Muscle of back (tissue), 13 donors: Measurements from ENCODE around the gene ARAP1. TPM values are rescaled to one million over a fixed set of nuclear protein-coding genes. Genes with fewer than 3 reads are reported as not detected.
A peak's percentile ranks its signal among the peaks of the same experiment; 100 is the strongest.
"Not testable (repeated sequence)": the region's sequence is repeated elsewhere in the genome, so short reads cannot be mapped to it uniquely, and the experiment has no call there.

Source experiments
- DNase-seq, 3 donors: peaks; one replicate each; pipeline versions ENCODE4 v3.0.0 to v3.0.0-alpha.2; 2013
- long read RNA-seq, 9 donors: transcript quantifications; one replicate each; lab custom pipeline, GENCODE V29; 2026
- polyA plus RNA-seq, 10 donors: library from polyadenylated mRNA; unstranded; fragments of 120-200 nt; gene quantifications; one replicate each; pipeline ENCODE4 v1.2.1, GENCODE V29; 2013; ENCODE audit not compliant: insufficient read length in 10 of 10

The ARAP1 gene
- polyA plus RNA-seq, result 10 to 100 TPM; 48.1 to 73.3 (median 57.5) TPM
- long read RNA-seq, donor 1, partial matches to known transcripts, result 6 of 8 reads
- long read RNA-seq, donor 1, other reads (novel, unspliced or antisense), result 0 of 8 reads
- long read RNA-seq, donor 2, full-length matches to known transcripts, result 5 of 5 reads
- long read RNA-seq, donor 2, partial matches to known transcripts, result 0 of 5 reads
- long read RNA-seq, donor 2, other reads (novel, unspliced or antisense), result 0 of 5 reads
- long read RNA-seq, donor 3, result 0 reads
- long read RNA-seq, donor 4, partial matches to known transcripts, result 6 of 6 reads
- long read RNA-seq, donor 4, other reads (novel, unspliced or antisense), result 0 of 6 reads
- long read RNA-seq, donor 5, partial matches to known transcripts, result 7 of 10 reads
- long read RNA-seq, donor 5, other reads (novel, unspliced or antisense), result 0 of 10 reads
- long read RNA-seq, donor 6, full-length matches to known transcripts, result 4 of 4 reads
- long read RNA-seq, donor 6, partial matches to known transcripts, result 0 of 4 reads
- long read RNA-seq, donor 6, other reads (novel, unspliced or antisense), result 0 of 4 reads
- long read RNA-seq, donor 7, result 0 reads
- long read RNA-seq, donor 8, partial matches to known transcripts, result 5 of 7 reads
- long read RNA-seq, donor 8, other reads (novel, unspliced or antisense), result 0 of 7 reads
- long read RNA-seq, donor 9, result 0 reads

DNA sequence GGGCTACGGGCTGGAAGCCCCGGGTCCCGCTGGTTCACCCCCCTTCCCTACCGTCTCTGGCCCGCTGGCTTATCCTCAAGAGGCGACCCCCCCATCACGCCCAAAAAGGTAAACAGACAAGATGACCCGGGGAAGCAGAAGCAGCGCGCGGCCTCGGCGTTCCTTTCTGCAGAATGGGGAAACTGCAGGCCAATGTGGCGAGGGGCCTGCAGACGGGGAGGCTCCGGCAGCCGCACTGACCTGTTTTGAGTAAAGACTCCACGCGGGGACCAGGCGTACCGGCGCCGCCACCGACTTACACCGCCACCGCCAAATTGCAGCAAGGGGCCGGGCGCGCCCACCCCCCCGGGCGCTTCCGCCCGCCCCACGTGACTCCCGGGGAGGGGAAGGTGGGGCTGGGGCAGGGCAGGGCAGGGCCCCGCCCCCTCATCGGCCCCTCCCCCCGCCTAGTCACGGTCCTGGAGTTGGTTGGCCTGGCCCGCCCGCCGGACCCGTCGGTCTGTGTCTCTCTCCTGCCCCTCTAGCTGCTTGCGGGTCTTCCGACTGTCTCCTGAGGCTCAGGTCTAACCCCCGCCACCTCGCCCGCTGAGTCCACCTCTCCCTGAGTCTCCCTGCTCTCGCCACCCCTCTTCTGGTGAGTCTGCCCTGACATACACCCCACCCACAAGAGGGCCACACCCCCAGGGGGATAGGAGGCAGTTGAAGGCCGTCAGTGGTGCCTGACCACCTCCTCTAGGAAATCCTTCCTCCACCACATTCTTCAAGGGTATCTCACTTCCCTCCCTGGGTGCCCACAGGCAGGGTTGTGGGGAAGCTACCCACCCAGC lies at the start of gene ARAP1:
Gene ARAP1, minus strand, starts transcription at position 321 of the 827 bp plus-strand sequence. CDS start 25,280 bp downstream, outside the sequence.
- peak in 2 of 3 donors; percentile 68 to 74 for DNase-seq

DNA sequence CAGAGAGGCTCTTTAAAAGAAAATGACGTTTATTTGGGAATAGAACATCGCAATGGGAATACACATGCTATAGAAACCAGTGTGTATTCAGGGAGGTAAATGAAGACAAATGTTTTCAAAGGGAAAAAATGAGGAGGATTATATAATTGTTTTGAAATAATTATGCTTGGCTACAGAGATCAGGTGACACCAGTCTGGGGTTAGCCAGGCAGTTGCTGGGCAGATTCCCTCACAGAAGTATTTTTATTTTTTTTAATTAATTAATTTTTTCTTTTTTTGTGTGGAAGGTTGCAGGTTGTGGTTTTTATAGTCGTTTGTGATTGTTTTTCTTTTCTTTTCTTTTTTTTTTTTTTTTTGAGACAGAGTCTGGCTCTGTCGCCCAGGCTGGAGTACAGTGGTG lies 47.2 kb upstream of the ARAP1 start:
- no peak for DNase-seq

DNA sequence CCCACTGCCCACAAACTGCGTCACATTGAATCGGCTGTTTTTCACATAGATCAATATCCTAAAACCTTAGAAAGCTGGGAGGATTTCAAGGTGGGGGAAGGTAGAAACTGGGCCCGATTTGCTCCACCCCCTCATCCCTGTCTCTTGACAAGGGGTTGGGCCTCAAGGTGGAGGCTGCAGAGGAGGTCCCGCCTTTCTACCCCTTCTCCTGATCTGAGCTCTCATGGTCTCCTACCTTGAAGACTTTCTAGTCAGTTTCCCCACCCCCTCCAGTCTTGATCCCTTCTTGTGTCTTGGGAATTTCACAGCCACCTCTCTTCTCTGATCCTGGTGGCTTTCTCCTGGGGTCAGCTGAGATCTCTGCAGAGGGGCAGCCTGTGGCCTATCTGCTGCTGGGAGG lies 46.2 kb upstream of the ARAP1 start:
- DNase-seq, result no peak

DNA sequence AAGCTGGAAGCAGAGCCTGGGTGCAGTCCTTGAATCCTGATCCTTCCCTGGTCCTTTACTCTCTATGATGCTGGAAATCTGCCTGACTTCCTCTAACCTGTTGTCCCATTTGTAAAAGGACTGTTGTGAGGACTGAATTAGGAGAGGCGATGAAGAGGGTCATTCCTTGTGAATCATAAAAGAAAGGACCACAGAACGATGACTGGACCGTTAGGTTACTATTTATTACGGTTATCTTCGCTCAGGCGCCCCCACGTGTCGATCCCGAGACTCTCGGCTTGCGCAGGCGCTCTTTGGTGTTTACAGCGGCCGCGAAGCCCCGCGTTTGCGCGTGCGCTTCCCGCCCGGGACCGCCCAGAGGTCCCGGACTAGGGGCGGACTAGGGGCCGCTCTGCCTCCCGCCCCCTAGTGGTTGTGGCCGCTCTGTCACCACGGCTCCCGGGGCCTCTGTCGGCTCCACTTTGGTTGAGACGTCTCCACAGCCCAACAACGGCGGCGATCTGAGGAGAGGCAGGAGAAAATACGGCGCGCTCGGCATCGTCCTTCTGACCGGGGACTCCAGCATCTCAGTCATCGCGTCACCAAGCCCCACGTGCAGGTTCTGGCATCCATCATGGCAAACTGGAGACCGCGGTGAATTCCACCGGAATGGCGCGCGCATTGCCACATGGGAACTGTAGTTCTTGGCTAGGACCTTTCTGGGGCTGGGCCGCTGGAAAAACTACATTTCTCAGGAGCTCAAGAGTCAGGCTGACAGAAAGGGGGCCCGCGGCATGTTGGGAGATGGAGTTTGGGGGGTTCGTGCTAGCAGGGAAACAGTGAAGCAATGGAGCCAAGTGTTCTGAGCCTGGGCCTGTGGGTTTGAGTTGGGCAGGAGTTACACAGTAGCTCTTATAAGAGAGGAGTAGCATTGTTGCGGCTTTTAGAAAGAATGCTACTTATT lies 41.5 kb upstream of the ARAP1 start, which contains the start of gene STARD10:
Gene STARD10, minus strand, starts transcription at position 623 of the 943 bp plus-strand sequence. CDS start 12,866 bp downstream, outside the sequence.
- DNase-seq, result peak; percentile 98 to 99 (median 98)

DNA sequence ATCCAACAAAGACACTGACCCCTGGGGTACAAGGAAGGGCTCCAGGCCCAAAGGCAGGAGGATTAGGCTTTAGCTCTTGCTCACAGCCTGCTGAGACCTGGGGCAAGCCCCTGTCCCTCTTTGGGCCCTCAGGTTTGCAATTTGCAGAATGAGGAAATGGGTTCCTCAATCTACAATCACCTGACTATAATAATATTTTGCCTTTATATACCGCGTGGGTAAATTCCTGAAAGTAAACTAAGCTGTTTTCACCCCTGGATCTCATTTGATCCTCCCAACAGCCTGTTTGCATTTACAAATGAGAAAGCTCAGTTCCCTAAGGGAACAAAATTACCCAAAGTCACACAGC lies 40.8 kb upstream of the ARAP1 start:
- DNase-seq, result no peak

DNA sequence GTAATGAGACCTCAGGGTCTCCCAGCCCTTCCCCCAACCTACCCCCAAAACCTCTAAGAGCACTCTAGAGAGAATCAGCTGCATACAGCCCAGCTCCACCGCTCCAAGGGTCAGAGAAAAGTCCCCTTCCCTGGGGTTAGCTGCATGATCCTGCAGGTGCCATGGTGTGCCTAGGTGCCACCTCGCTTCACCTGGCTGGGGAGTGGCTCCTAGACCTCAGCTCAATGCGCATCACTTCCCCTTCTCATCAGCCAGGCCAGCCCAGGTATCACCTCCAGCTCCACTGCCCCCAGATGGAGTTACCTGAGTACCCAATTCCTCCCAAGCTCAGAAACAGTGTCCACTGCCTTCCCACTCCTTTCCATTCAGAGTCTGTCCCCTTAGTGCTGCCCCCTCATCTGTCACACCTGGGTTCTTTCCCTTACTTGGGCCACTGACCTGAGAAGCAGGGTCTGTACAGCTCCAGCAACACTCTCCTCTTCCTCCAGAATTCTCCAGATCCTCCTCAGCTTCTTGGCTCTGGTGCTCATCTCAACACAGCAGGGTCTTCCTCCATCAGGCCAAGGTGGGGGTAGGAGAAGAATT lies 40.3 kb upstream of the ARAP1 start:
- no peak for DNase-seq

DNA sequence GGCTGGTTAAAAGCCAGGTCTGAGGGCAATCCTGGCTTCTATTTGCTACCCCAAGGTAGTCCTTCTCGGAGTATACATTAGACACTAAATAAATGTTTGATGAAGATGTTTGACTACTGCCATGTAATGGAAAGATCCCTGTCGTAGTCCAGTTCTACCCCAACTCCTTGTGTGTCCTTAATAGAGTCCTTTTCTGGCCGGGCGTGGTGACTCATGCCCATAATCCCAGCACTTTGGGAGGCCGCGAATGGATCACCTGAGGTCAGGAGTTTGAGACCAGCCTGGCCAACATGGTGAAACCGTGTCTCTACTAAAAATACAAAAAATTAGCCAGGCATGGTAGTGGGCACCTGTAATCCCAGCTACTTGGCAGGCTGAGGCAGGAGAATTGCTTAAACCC lies 39.0 kb upstream of the ARAP1 start:
- DNase-seq, result not testable (repeated sequence)

DNA sequence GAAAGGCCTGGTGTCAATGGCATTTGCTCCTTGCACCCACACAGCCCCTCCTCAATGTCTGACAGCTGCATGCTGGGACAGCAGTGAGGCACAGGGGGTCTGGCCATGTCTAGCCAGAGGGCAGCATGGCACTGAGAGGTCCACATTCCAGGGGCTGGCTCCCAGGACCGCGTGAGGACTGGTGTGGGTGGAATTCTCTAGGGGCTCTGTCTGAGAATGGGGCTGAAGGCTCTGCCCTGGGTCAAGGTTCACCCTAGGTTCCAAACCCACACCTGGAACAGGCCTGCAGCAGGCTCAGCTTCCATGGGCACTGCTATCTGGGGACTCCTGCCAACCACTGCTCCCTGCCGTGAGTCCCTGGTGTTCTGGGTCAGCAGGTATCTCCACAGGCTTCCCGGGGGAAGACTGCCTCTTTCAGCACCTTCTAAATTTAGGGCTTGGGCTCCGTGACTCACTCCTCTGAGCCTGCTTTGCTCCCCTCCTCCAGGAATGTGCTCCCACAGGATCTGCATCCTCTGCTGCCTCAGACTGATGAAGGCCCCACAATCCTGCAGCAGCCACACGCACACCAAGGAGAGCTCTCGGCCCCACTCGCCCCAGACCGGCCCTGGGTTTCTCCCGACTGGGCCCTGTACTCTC lies 37.4 kb upstream of the ARAP1 start:
- peak in 1 of 3 donors; percentile 77 for DNase-seq

DNA sequence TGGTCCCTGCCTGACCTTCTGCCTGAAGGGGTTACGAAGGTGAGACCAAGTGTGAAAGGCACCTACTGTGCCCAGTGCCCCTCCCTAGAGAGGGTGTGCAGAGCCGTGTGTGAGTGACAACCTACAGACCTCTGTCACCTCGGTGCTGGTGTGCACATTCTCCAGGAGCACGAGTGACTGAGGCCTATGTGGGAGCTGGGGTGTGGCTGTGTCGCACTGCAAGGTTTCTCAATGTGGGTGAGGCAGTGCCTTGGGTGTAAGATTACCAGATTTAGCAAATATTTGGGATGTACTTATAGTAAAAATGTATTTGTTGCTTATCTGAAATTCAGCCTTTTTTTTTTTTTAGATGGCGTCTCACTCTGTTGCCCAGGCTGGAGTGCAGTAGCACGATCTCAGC lies 36.0 kb upstream of the ARAP1 start:
- no peak for DNase-seq

DNA sequence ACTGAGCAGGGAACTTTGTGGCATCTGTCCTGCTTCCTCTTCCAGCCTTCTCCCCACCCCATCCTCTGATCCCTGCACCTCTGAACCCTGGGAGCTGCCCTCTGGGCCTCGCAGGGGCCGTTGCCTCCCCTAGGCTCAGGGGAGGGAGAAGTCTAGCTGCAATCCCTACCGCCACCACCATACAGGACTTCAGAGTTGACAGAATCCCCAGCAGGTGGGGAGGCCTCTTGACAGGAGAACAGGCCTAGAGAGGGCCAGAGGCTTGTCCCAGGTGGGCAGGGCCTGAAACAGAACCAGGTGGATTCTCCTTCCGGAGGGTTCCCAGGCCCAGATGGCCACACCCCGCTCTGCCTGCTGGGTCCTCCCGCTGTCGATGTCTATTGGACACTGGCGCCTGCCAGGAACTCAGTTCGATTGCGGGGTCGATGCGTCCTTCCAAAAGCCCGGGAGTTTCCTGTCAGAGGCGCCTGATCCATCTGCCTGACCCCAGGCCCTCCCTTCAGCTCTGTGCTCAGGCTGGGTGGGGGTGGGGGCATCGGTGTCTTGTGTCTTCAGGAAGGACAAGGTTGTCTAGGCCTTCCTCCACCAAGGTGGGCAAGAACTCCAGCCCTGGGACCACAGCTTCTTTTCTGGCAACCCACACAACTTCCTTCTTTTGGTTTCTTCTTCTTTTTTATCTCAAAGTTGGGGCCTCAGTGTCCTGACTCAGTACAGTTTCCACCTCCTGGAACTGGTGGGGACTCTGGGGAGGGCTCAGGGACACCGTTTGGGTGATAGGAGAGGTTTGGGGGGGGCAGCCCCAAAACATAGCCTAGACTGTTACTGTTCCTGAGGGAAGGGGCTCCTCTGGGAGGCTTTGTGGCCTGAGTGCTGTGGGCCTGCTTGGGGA lies 35.3 kb upstream of the ARAP1 start:
- DNase-seq, result no peak

DNA sequence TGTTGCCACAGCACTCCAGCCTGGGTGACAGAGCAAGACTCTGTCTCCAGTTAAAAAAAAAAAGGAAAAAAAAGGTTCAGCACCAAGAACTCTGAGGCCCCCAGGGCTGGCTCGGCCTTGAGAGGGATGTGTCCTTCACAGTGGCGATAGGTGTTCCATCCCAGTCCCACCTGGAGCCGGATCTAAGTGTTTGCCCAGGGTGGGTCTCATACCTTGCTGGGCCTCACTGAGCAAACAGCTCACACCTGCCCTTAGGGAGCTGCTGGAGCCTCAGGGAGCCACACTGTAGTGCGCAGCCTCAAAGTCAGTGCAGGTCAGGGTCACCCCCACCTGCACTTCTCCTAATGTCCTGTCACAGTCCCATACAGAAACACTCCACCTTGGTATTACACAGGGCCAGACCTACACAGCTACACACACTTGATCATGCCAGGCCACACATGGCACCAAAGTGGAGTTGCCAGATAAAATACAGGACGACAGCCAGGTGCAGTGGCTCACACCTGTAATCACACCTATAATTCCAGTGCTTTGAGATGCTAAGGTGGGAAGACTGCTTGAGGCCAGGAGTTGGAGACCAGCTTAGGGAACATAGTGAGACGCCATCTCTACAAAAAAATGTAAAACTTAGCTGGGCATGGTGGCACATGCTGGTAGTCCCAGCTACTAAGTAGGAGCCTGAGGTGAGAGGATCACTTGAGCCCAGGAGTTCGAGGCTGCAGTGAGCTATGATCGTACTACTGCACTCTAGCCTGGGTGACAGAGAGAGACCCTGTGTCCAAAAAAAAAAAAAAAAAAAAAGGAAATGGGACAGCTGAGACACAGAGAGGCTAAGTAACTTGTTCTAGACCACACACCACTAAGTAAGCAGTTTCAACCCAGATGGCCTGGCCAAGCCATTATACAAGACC lies 34.4 kb upstream of the ARAP1 start:
- no peak for DNase-seq

DNA sequence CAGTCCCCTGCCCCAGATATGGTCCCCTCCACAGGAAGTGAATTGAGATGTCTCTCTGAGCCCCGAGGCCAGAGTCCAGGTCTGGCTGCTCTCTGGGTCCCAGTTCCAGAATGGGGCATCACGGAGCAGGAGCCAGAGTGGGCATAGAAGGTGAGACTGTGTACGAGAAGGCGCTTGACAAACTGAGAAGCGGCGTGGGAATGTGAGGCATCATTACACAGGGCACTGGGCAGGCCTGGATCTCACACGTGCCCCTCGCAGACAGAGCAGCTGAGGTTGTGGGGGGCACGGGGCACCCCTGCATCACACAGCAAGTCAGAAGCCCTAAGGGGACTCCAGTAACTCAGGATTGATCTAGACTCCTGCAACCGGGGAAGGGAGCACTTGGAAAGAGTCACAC lies 32.5 kb upstream of the ARAP1 start:
- no peak for DNase-seq

DNA sequence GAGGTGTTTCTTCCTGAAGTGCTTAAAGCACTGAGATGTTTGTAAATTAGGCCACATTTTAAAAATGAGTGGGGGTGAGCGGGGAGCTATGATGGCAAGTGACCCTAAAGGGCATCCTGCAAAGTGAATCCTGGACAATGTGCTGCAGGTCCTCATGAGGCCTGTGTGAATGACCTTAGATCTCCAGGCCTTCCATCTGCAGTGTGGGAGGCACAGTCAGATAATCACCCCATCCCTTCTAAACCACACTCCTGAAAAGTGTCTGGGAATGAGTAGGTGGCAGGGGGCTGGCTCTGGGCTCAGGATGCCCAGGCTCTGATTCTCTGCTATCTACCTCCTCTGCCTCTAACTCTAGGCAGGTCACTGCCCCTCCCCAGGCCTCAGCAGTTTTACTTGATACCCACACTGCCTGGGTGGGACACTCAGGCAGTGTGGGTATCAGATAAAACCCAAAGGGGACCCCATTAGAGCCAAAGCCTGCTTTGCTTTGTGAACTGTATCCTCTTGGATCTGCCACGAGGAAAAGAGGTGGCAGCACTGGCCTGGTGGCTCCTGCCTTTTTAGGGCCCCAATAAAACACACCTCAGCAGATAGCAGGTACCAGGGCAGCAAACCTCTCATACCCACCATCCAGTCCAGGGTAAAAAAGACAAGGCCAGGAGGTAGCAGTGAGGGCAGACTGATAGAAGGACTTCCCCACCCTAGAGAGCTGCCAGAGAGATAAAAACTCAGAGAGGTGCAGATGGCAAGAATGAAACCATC lies 31.1 kb upstream of the ARAP1 start:
- DNase-seq, result no peak

DNA sequence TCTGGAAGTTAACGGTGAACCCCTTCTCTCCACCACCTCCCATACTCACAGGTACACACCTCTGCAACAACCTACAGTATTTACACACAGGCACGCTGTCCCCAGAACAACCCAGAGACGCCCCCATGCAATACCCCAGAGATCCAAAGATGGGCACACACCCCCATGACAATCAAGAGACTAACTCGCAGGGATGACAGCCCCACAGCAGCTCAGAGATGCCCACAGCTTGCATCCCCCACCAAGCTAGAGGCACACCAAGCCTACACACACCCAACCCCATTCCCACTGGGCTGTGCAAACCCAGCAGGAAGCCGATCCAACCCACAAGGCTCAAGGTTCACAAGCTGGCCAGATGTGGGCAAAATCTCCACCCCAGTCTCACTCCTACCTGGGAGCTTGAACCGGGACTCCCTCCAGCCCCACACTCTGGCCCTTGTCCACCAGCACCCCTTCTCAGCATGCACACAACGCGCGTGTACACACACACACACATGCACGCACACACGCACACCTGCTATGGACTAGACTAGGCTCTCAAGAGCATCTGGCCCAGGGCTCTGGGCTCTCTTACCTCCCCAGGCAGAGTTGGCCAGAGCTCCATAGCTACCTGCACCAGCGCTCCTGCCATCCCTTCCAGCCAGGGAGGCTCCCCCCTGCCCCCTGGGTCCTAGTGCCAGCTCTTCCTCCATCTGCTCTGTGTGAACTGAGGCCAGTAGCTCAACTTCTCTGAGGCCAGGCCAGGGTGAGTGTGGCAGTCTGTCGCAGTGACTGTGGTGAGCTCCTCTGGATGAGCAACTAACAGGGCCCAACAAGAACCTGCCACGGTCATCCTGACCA lies 30.1 kb upstream of the ARAP1 start:
- DNase-seq, result no peak

DNA sequence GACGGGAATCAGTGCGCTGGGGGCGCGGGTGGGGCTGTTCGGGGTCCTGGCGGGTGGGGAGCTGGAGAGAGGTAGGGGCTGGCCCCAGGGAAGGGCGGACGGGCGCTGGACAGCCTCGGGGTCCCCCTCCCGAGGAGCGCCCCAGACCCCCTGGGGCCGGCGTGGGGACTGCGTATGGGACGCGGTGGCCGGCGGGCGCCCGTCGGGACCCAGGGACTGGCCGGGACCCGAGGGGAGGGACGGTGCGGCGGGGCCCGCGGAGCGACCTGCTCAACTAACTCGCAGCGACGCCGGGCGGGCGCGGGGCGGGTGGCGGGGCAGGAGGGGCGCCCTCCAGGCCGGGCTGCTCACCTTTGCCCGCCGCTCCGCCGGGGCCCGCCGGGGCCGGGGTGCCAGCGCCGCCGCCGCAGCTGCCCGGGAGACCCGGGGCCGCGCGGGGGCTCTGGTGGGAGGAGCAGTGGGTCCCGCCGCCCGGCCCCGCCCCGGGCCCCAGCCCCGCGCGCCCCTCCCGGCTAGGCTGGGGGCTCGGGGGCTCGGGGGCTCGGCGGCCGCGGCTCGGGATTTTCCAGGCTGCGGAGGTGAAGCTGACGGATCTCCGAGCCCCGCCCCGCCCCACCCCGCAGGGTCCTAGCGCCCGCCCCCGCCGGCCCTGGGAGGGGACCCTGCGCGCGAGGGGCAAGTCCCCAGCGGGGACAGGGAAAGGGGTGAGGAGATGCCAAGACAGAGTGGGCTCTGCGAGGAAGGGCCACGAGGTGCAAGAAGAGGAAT lies 29.3 kb upstream of the ARAP1 start:
- no peak for DNase-seq

DNA sequence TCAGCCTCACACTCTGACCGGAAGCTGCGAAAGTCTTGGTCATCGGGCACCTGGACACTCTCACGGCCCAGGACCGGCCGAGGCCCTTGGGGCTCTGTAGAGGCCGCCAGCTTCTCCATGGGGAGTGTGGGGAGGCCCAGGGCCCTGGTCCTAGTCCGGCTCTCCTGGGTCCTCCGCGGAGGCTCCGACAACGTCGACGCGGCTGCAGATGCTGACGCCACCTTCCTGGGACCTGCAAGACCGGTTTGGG lies 28.8 kb upstream of the ARAP1 start:
- no peak for DNase-seq
